Myocyte (in vitro differentiated cells): ENCODE measurements around the gene EIF2S3. TPM values are rescaled to one million over a fixed set of nuclear protein-coding genes. Genes with fewer than 3 reads are reported as not detected.

Experiments
- DNase-seq: peaks from one replicate; pipeline ENCODE4 v3.0.0-alpha.2; 2012; ENCODE audit warnings: low read depth
- total RNA-seq: library from RNA; depleted of rRNA; stranded (reverse); fragments of >200 nt; gene quantifications from 2 replicates; pipeline ENCODE4 v1.2.3, GENCODE V29; 2014

Gene EIF2S3
- total RNA-seq, 1 donor from 2014 or later, result 161 TPM

- DNase-seq, result no peak
These were observed 70.4 kb downstream of the EIF2S3 start for GRCh38 chrX:24125028-24125612.

Other genes with a start within 250 kb of the EIF2S3 start
- 19.6 and 25.6 TPM in 2 replicates for gene APOO, start 147.0 kb upstream of the EIF2S3 start, total RNA-seq
- 0.16 TPM in 1 of 2 replicates, not detected in the other for gene CXorf58, start 146.9 kb upstream of the EIF2S3 start, total RNA-seq
- gene KLHL15, start 27.8 kb upstream of the EIF2S3 start, total RNA-seq, result 11.3 and 21.2 TPM in 2 replicates
- 33.4 and 52.4 TPM in 2 replicates for gene ZFX, start 94.8 kb downstream of the EIF2S3 start, total RNA-seq